ENCODE data around the gene GFOD2.
"Not testable (repeated sequence)": the region's sequence is repeated elsewhere in the genome, so short reads cannot be mapped to it uniquely, and the experiment has no call there.

The GFOD2 gene

GRCh38 chr16:67702130-67702529 is 17.0 kb downstream of the GFOD2 start:
- DNase-seq (ENCODE audit: low read depth), result no peak

DNA sequence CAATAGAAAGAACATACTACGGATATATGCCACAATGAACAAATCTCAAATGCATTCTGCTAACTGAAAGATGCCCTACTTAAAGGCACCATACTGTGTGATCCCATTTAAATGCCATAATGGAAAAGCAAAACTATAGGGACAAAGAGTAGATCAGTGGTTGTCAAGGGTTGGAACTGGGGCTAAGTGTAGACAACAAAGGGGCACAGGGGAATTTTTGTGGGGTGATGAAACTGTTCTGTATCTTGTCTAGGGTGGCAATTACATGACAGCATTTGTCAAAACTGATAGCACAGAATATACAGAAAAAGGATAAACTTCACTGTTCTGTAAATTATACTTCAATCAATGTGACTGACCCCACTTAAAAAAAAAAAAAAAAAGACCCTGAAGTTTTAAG is 17.7 kb downstream of the GFOD2 start:
- DNase-seq (ENCODE audit: low read depth), result no peak

DNA sequence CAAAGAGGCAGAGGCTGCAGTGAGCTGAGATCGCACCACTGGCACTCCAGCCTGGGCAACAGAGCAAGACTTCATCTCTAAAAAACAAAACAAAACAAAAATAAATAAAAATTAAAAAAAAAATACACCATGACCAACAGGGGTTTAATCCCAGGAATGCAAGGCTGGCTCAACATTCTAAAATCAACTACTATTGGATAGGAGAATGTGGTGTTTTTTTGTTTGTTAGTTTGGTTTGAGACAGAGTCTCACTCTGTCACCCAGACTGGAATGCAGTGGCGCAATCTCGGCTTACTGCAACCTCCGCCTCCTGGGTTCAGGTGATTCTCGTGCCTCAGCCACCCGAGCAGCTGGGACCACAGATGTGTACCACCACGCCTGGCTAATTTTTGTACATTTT is 19.9 kb downstream of the GFOD2 start:
- DNase-seq (ENCODE audit: low read depth), result no peak

DNA sequence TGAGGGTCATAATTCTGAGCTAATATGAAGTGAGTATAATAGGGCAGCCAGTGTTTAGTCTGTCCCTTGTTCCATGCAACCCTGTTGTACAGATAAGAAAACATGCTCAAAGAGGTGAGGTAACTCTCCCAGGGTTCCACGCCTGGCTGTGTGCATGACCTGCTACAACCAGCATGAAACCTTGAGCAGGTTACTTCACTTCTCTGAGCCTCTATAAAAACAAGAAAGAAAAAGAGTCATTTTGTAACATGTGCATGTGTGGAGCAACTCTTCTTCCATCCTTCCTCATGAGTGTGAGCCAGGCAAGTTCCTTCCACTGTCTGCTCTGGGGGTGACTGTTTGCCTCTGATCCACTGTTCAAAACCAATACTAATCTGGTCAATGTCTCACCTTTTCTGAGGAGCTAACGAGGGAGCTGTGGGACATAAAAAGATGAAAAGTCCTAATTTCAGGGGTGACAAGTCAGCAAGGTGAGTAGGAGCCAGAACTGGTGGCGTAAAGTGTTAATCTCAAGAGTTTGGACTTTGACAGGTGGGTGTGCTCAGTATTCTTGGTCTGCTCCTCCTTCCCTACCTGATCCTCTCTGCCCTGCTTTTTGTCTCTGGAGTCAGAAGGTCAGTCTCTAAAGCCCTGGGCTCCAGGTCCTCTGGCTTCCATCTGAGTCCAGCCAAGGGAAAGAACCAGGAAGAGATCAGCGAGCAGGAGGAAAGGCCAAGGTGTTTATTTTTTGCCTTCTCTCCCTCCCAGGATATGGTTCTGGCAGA is 21.5 kb downstream of the GFOD2 start:
- DNase-seq (ENCODE audit: low read depth), result no peak

- no peak for DNase-seq (ENCODE audit: low read depth)
These were observed 24.5 kb downstream of the GFOD2 start for GRCh38 chr16:67694611-67695010.

GRCh38 chr16:67693517-67694285 is 25.4 kb downstream of the GFOD2 start:
- not testable (repeated sequence) for DNase-seq (ENCODE audit: low read depth)

GRCh38 chr16:67685388-67686112 is 33.6 kb downstream of the GFOD2 start:
- no peak for DNase-seq (ENCODE audit: low read depth)

DNA sequence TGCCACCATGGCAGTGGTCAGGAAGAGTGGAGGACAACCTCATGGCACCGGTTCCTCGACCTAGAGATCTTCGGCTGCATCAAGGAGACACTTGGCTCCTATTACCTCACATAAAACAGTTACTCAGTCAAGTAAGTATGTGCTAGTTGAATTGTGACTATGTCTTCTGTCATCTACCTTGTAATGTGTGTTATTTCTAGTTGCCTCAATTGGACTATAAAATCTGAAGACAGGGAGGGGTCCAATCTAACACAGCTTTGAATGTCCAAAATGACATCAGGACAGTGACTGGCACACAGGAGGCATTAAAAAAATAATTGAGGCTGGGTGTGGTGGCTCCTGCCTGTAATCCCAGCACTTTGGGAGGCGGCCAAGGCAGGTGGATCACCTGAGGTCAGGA is 35.3 kb downstream of the GFOD2 start:
- DNase-seq (ENCODE audit: low read depth), result no peak

- DNase-seq (ENCODE audit: low read depth), result no peak
These were observed 38.9 kb downstream of the GFOD2 start for GRCh38 chr16:67679935-67680897.

- no peak for DNase-seq (ENCODE audit: low read depth)
These were observed 40.6 kb downstream of the GFOD2 start for GRCh38 chr16:67678354-67679023.

DNA sequence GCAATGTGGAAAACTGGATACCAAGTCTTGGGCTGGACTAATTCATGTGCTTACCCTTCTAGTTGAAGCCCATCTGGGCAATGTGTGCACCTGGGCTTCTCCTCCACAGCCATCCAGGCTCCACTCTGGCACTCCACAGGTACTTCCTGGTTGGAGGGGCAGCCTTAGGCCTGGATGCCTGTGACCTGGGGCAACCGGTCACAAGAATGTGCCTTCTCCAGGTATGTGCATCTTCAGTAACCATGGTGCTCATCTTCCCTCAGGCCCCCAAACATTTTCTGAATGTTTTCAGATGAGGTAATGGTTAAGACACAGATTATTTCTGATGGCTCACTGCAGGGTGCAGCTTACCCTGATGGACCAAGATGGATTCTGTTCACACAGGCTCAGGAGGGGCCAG is 41.4 kb downstream of the GFOD2 start:
- DNase-seq (ENCODE audit: low read depth), result no peak

GRCh38 chr16:67676939-67677338 is 42.2 kb downstream of the GFOD2 start:
- no peak for DNase-seq (ENCODE audit: low read depth)

- DNase-seq (ENCODE audit: low read depth), result no peak
These were observed 42.6 kb downstream of the GFOD2 start for GRCh38 chr16:67676516-67676915.

DNA sequence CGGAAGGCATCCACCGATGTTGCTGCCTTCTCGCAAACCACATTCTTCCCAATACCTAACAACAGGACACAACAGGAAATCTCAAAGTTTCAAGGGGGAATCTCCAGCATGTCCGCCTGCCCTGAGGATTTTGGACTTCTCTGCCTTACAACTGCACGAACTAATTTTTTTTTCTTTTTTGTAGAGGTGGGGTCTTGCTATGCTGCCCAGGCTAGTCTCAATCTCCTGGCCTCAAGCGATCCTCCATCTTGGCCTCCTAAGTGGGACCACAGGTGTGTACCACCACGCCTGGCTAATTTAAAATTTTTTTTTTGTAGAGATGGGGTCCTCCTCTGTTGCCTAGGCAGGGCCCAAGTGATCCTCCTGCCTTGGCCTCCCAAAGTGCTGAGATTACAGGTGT is 43.1 kb downstream of the GFOD2 start:
- no peak for DNase-seq (ENCODE audit: low read depth)

- no peak for DNase-seq (ENCODE audit: low read depth)
These were observed 43.6 kb downstream of the GFOD2 start for GRCh38 chr16:67675579-67675935.

DNA sequence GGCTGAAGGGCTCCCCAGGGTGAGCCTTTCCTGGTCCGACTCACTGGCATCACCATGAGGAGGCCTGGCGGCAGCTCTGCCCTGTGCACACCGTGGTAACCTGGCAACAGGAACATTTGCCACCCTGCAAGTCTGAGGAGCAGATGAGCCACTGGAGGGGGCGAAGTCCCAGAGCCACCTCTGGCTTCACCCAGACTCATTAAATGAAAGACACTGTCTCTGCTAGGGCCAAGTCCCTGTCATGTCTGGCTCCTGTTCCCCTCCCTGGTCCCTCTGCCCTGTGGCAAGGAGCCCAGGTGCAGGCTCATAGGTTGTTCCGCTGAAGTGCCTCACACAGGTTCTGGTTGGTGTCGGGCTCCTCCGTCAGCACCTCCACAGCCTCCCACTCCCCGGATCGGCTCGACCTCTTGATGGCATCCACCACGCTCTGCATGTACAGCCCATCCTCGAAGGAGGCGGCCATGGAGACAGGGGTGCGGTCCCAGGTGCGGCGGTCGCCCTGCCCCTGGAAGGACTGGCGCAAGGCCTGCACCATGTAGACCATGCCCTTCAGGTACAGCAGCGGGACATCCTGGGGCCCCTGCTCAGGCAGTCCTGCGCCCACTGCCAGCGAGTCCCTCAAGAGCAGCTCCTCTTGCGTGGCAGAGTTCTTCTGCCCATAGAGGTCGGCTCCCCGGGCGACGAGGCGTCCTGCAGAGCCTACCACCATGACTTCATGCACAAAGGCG is 44.1 kb downstream of the GFOD2 start:
- no peak for DNase-seq (ENCODE audit: low read depth)

DNA sequence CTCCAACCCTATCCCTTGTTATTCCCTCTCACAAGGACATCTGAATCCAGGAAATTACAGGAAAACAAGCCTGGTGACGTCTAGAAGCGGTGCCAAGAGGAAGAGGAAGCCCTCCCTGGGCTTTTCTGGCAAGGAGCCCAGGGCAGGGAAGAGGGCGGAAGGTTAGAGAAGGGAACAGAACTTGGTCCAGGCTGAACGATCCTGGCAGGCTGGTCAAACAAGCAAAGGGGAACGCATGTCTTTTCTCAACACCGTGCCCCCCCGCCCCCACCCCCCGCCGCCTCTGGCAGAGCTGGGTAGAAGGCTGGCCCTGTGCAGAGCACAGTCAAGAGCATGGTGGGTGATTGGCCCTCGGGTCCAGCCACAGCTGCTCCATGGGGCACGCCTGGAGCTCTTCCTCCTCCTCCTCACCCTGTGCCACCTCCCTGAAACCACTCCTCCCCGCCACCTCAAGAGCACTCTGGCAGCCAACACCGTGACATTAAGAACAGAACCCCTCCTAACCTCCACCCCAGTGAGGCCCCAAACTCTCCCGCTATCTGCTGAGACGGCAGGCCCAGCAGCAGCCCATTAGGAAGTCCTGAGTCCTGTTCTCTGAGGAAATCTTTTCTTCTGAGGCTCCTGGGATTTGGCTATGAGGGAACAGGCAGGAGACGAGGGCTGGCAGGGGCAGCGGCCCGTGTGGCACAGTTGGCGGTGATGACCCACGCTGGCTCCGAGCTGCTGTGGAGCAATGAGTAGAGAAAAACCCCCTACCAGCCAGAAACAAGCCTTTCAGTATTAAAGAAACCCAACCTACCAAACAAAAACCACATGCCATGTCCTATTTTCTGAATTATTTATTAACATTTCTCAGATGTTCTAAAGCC is 45.2 kb downstream of the GFOD2 start:
- DNase-seq (ENCODE audit: low read depth), result no peak

DNA sequence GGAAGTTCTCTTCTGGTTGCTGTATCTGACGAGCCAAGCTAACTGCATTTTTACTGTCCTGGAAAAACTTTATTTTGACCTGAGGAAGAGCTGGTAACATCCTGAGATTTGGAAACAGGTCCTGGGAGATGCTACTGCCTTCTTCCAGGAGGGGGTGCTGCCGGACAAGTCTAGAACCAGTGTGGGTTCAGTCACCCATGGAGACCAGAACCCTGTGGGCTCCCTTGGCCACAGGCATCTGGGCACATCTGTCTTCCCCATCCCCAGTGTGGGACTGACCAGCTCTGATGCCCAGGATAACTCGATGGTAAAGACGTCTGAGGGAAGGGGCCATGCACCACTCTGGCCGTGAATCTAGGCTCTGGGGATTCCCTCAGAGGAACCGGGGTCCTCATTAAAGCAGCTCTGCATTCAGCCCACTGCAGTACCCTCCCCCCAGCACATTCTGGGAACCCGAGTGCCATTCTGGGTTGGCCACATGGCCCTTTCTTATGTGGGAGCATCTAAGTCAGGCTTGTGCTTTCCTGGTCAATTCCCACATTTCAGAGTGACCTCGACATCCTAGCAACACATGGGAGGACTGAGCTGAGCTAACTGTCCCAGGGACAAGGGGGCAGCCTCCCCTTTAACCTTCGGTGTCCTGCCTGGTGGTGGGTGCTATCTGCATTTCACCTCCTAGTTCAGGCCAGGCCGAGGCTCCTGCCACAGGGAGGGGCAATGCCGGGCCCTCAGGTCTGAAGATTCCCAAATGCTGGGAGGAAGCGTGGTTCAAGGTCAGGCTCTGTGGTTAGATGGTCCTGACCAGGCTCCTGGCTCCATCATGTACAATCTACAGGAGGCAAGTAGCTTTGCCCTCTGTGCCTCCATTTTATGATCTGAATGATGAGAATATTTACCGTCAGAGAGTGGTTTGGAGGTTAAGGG is 46.1 kb downstream of the GFOD2 start:
- DNase-seq (ENCODE audit: low read depth), result peak; percentile 57
